ENCODE results near the gene GPR153.
"Not testable (repeated sequence)": the region's sequence is repeated elsewhere in the genome, so short reads cannot be mapped to it uniquely, and the experiment has no call there.

GPR153 gene

GRCh38 chr1:6260961-6261614 is at the start of gene GPR153:
GPR153 (minus strand) TSS chr1:6261098; CDS start chr1:6254905, 6,193 bp downstream.
- peaks cover 36% of the 10 kb centered on the region for H3K27me3 Mint-ChIP-seq

GRCh38 chr1:6310116-6310848 is 49.4 kb upstream of the GPR153 start:
- ATAC-seq = no peak
- no peak overlapping the region for H3K27ac Mint-ChIP-seq

More at GRCh38 chr1:6260961-6261614, at the start of gene GPR153:
- H3K9me3 Mint-ChIP-seq = no peaks in the 10 kb centered on the region
- peak within 1 kb of the TSS; percentile 58 to 73 for H3K4me3 Mint-ChIP-seq
- peaks cover 9% of the 10 kb centered on the region for H3K4me1 Mint-ChIP-seq
- DNase-seq = peak; percentile 37 to 49
- H3K27ac Mint-ChIP-seq = no peak within 1 kb of the TSS
- peak; percentile 73 for ATAC-seq

GRCh38 chr1:6309564-6309963 is 48.7 kb upstream of the GPR153 start:
- Mint-ChIP-seq H3K4me3 (no peak overlapping the region), H3K27ac (no peak overlapping the region), H3K9me3 (peaks cover 16 to 17% of the 10 kb centered on the region in 2 donors), H3K4me1 (no peaks in the 10 kb centered on the region), H3K27me3 (no peaks in the 10 kb centered on the region)
- DNase-seq = no peak
- ATAC-seq = no peak

More at GRCh38 chr1:6310116-6310848, 49.4 kb upstream of the GPR153 start:
- Mint-ChIP-seq H3K9me3 (peaks cover 16 to 17% of the 10 kb centered on the region in 2 donors), H3K27me3 (no peaks in the 10 kb centered on the region), H3K4me3 (no peak overlapping the region), H3K4me1 (no peaks in the 10 kb centered on the region)
- no peak for DNase-seq

- Mint-ChIP-seq H3K9me3 (peaks cover 16 to 17% of the 10 kb centered on the region in 2 donors), H3K27me3 (no peaks in the 10 kb centered on the region), H3K4me3 (no peak overlapping the region), H3K4me1 (no peaks in the 10 kb centered on the region), H3K27ac (no peak overlapping the region)
- DNase-seq = no peak
- ATAC-seq = no peak
Measured at GRCh38 chr1:6308449-6308848, 47.6 kb upstream of the GPR153 start.

GRCh38 chr1:6307682-6308081 is 46.8 kb upstream of the GPR153 start:
- H3K27ac Mint-ChIP-seq = not testable (repeated sequence)

GRCh38 chr1:6307099-6307498 is 46.2 kb upstream of the GPR153 start:
- H3K4me3 Mint-ChIP-seq = no peak overlapping the region

More at GRCh38 chr1:6307682-6308081, 46.8 kb upstream of the GPR153 start:
- DNase-seq, ATAC-seq, H3K4me3 Mint-ChIP-seq, H3K27me3 Mint-ChIP-seq, H3K4me1 Mint-ChIP-seq: not testable (repeated sequence)
- peaks cover 16 to 17% of the 10 kb centered on the region in 2 donors for H3K9me3 Mint-ChIP-seq

GRCh38 chr1:6303397-6304012 is 42.6 kb upstream of the GPR153 start:
- DNase-seq = no peak
- Mint-ChIP-seq H3K27me3 (no peaks in the 10 kb centered on the region), H3K9me3 (peaks cover 15 to 16% of the 10 kb centered on the region in 2 donors), H3K4me1 (no peaks in the 10 kb centered on the region), H3K4me3 (no peak overlapping the region), H3K27ac (no peak overlapping the region)
- ATAC-seq = no peak

More at GRCh38 chr1:6307099-6307498, 46.2 kb upstream of the GPR153 start:
- Mint-ChIP-seq H3K27ac (no peak overlapping the region), H3K27me3 (no peaks in the 10 kb centered on the region), H3K9me3 (peaks cover 16 to 17% of the 10 kb centered on the region in 2 donors), H3K4me1 (no peaks in the 10 kb centered on the region)
- no peak for DNase-seq
- no peak for ATAC-seq

GRCh38 chr1:6302568-6302967 is 41.7 kb upstream of the GPR153 start:
- no peak for ATAC-seq
- Mint-ChIP-seq H3K9me3 (peaks cover 5 to 6% of the 10 kb centered on the region in 2 donors), H3K4me3 (no peak overlapping the region), H3K27me3 (no peaks in the 10 kb centered on the region), H3K27ac (peak overlapping the region in 1 of 2 donors; percentile 27), H3K4me1 (no peaks in the 10 kb centered on the region)
- DNase-seq = no peak

- no peak overlapping the region for H3K27ac Mint-ChIP-seq
- H3K4me1 Mint-ChIP-seq = no peaks in the 10 kb centered on the region
- no peak for ATAC-seq
- H3K27me3 Mint-ChIP-seq = no peaks in the 10 kb centered on the region
- H3K9me3 Mint-ChIP-seq = no peaks in the 10 kb centered on the region
- no peak overlapping the region for H3K4me3 Mint-ChIP-seq
- DNase-seq = no peak
Measured at GRCh38 chr1:6301526-6301925, 40.6 kb upstream of the GPR153 start.

- Mint-ChIP-seq H3K27me3 (no peaks in the 10 kb centered on the region), H3K9me3 (no peaks in the 10 kb centered on the region), H3K27ac (peak overlapping the region in 1 of 2 donors; percentile 21), H3K4me3 (no peak overlapping the region), H3K4me1 (no peaks in the 10 kb centered on the region)
- ATAC-seq (no peak), DNase-seq (no peak)
Measured at GRCh38 chr1:6300342-6301048, 39.6 kb upstream of the GPR153 start.

- Mint-ChIP-seq H3K9me3 (no peaks in the 10 kb centered on the region), H3K4me3 (no peak overlapping the region), H3K27me3 (no peaks in the 10 kb centered on the region)
Measured at GRCh38 chr1:6299557-6300165, 38.8 kb upstream of the GPR153 start.

GRCh38 chr1:6298940-6299465 is 38.1 kb upstream of the GPR153 start:
- DNase-seq = no peak
- no peaks in the 10 kb centered on the region for H3K27me3 Mint-ChIP-seq
- H3K9me3 Mint-ChIP-seq = no peaks in the 10 kb centered on the region
- ATAC-seq = no peak
- H3K4me3 Mint-ChIP-seq = no peak overlapping the region
- no peaks in the 10 kb centered on the region for H3K4me1 Mint-ChIP-seq
- peak overlapping the region in 1 of 2 donors; percentile 24 for H3K27ac Mint-ChIP-seq

More at GRCh38 chr1:6299557-6300165, 38.8 kb upstream of the GPR153 start:
- no peak overlapping the region for H3K27ac Mint-ChIP-seq
- ATAC-seq = no peak
- no peaks in the 10 kb centered on the region for H3K4me1 Mint-ChIP-seq
- DNase-seq = no peak

- Mint-ChIP-seq H3K27ac (peak overlapping the region in 1 of 2 donors; percentile 64), H3K9me3 (no peaks in the 10 kb centered on the region)
- ATAC-seq = no peak
Measured at GRCh38 chr1:6298530-6298929, 37.6 kb upstream of the GPR153 start.

GRCh38 chr1:6295910-6296309 is 35.0 kb upstream of the GPR153 start:
- DNase-seq (no peak), ATAC-seq (no peak)
- no peak overlapping the region for H3K4me3 Mint-ChIP-seq
- peak overlapping the region in 1 of 2 donors; percentile 33 for H3K27ac Mint-ChIP-seq
- H3K9me3 Mint-ChIP-seq = no peaks in the 10 kb centered on the region
- H3K27me3 Mint-ChIP-seq = no peaks in the 10 kb centered on the region
- no peaks in the 10 kb centered on the region for H3K4me1 Mint-ChIP-seq

More at GRCh38 chr1:6298530-6298929, 37.6 kb upstream of the GPR153 start:
- DNase-seq = no peak
- Mint-ChIP-seq H3K4me1 (no peaks in the 10 kb centered on the region), H3K4me3 (no peak overlapping the region), H3K27me3 (no peaks in the 10 kb centered on the region)

Measured in stimulated activated naive CD8-positive, alpha-beta T cell treated with anti-CD3 and anti-CD28 coated beads, Interleukin-15, amount 100 ng/mL, for 72 hours (primary cell).